ENCODE measurements around the gene ASB6.

ASB6 gene

DNA sequence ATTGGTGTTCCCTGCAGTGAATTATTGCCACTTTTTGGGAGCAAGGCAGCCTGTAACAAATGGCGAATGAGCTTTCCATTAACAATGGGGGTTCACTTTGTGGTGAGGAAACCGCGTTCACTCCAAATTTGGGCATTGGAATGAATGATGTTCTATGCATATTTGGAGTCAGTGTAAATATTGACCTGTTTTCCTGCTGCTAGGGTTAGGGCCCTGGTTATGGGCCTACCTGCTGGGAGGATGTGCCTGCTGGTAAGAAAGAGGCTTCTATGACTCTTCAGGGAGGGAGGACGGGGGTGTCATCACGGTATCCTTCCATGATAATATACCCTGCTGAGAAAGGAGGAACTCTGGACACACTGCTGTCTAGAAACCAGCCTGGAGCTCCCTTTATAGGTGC lies 50.0 kb downstream of the ASB6 start:
- TF ChIP-seq POLR2AphosphoS5 (IDR thresholded peaks at IDR 0.05; ENCODE audit: low read depth, low read length) (no peak), TAF1 (IDR thresholded peaks at IDR 0.05; ENCODE audit: borderline replicate concordance, insufficient read depth, low read length) (no peak), REST (IDR thresholded peaks at IDR 0.05; ENCODE audit: insufficient read depth in 1 of 2, low read depth in 2 of 2, low read length in 2 of 2) (no peak), SIN3A (IDR thresholded peaks at IDR 0.05; ENCODE audit: borderline replicate concordance, insufficient read depth, low read length) (no peak), FOXP2 (optimal IDR thresholded peaks at IDR 0.05; ENCODE audit: borderline replicate concordance, extremely low read depth, extremely low read length, insufficient read depth) (no peak)

DNA sequence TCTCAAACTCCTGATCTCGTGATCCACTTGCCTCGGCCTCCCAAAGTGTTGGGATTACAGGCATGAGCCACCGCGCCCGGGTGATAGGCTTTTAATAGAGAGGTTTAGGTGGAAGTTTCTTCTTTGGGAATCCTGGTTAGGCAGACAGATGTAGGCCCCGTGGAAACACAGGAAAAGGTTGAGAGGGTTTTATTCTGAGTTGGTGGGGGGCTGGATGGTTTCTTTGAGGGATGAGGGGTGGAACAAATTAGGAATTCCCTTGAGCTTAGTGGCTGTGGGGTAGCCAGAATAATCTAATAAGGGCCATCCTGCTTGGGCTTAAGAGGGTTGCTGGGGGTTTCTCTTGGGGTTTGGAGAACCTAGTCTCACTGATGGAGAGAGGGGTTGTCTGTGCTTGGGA lies 51.5 kb downstream of the ASB6 start:
- TF ChIP-seq FOXP2 (optimal IDR thresholded peaks at IDR 0.05; ENCODE audit: borderline replicate concordance, extremely low read depth, extremely low read length, insufficient read depth) (no peak), SIN3A (IDR thresholded peaks at IDR 0.05; ENCODE audit: borderline replicate concordance, insufficient read depth, low read length) (no peak), TAF1 (IDR thresholded peaks at IDR 0.05; ENCODE audit: borderline replicate concordance, insufficient read depth, low read length) (no peak), POLR2AphosphoS5 (IDR thresholded peaks at IDR 0.05; ENCODE audit: low read depth, low read length) (no peak), REST (IDR thresholded peaks at IDR 0.05; ENCODE audit: insufficient read depth in 1 of 2, low read depth in 2 of 2, low read length in 2 of 2) (no peak)

GRCh38 chr9:129587487-129588262 lies 54.3 kb downstream of the ASB6 start:
- TF ChIP-seq REST (IDR thresholded peaks at IDR 0.05; ENCODE audit: insufficient read depth in 1 of 2, low read depth in 2 of 2, low read length in 2 of 2) (no peak), POLR2AphosphoS5 (IDR thresholded peaks at IDR 0.05; ENCODE audit: low read depth, low read length) (no peak), FOXP2 (optimal IDR thresholded peaks at IDR 0.05; ENCODE audit: borderline replicate concordance, extremely low read depth, extremely low read length, insufficient read depth) (no peak), TAF1 (IDR thresholded peaks at IDR 0.05; ENCODE audit: borderline replicate concordance, insufficient read depth, low read length) (no peak), SIN3A (IDR thresholded peaks at IDR 0.05; ENCODE audit: borderline replicate concordance, insufficient read depth, low read length) (no peak)

- TF ChIP-seq SIN3A (IDR thresholded peaks at IDR 0.05; ENCODE audit: borderline replicate concordance, insufficient read depth, low read length): no peak
- no peak for TF ChIP-seq TAF1 (IDR thresholded peaks at IDR 0.05; ENCODE audit: borderline replicate concordance, insufficient read depth, low read length)
These were observed 55.3 kb downstream of the ASB6 start for GRCh38 chr9:129586685-129587084.

- no peak for TF ChIP-seq POLR2AphosphoS5 (IDR thresholded peaks at IDR 0.05; ENCODE audit: low read depth, low read length)
- TF ChIP-seq TAF1 (IDR thresholded peaks at IDR 0.05; ENCODE audit: borderline replicate concordance, insufficient read depth, low read length): no peak
- no peak for TF ChIP-seq SIN3A (IDR thresholded peaks at IDR 0.05; ENCODE audit: borderline replicate concordance, insufficient read depth, low read length)
- no peak for TF ChIP-seq FOXP2 (optimal IDR thresholded peaks at IDR 0.05; ENCODE audit: borderline replicate concordance, extremely low read depth, extremely low read length, insufficient read depth)
- TF ChIP-seq REST (IDR thresholded peaks at IDR 0.05; ENCODE audit: insufficient read depth in 1 of 2, low read depth in 2 of 2, low read length in 2 of 2): no peak
These were observed 55.7 kb downstream of the ASB6 start for GRCh38 chr9:129586245-129586644.
